Fibroblast of mammary gland (primary cell): Measurements from ENCODE around the gene ARHGEF10L.
A peak's percentile ranks its signal among the peaks of the same experiment; 100 is the strongest.

Source experiments
- DNase-seq: peaks from one replicate; pipeline ENCODE4 v3.0.0-alpha.2; 2010; ENCODE audit warnings: low read depth
- H3K4me3 ChIP-seq: 2 replicates; pipeline ENCODE4 v1.5.1; 2011; ENCODE audit warnings: low read depth, mild to moderate bottlenecking, low read length, moderate library complexity; ENCODE audit not compliant: control insufficient read depth
- CTCF ChIP-seq: conservative IDR thresholded peaks from 2 replicates; pipeline ENCODE4 v1.5.1; 2011; ENCODE audit warnings: low read depth, low read length, inconsistent platforms; ENCODE audit not compliant: control insufficient read depth, insufficient read depth

The ARHGEF10L gene

GRCh38 chr1:17550729-17551584 is 11.5 kb downstream of the ARHGEF10L start:
- H3K4me3 ChIP-seq: no peak overlapping the region

GRCh38 chr1:17551755-17552234 is 12.3 kb downstream of the ARHGEF10L start:
- TF ChIP-seq CTCF: no peak
- peak; percentile 80 for DNase-seq
- no peak overlapping the region for H3K4me3 ChIP-seq

More at GRCh38 chr1:17550729-17551584, 11.5 kb downstream of the ARHGEF10L start:
- no peak for DNase-seq
- TF ChIP-seq CTCF: no peak

- H3K4me3 ChIP-seq: no peak overlapping the region
- no peak for TF ChIP-seq CTCF
- peak; percentile 77 for DNase-seq
Measured at GRCh38 chr1:17553975-17554700, 14.6 kb downstream of the ARHGEF10L start.

- H3K4me3 ChIP-seq: no peak overlapping the region
- DNase-seq: no peak
- no peak for TF ChIP-seq CTCF
Measured at GRCh38 chr1:17554954-17555353, 15.5 kb downstream of the ARHGEF10L start.

GRCh38 chr1:17557986-17558385 is 18.5 kb downstream of the ARHGEF10L start:
- no peak for DNase-seq
- no peak overlapping the region for H3K4me3 ChIP-seq
- TF ChIP-seq CTCF: no peak

GRCh38 chr1:17558541-17558940 is 19.0 kb downstream of the ARHGEF10L start:
- peak; percentile 32 for DNase-seq
- no peak overlapping the region for H3K4me3 ChIP-seq
- TF ChIP-seq CTCF: no peak
